Endothelial cell of hepatic sinusoid (primary cell): ENCODE results near the gene RPTOR.

Experiments
- in situ Hi-C: cut with HindIII; loops from 2 replicates; pipeline ENCODE4 v1.10.0; 2017; ENCODE audit warnings: low sequenced_read_pairs

The RPTOR gene

DNA sequence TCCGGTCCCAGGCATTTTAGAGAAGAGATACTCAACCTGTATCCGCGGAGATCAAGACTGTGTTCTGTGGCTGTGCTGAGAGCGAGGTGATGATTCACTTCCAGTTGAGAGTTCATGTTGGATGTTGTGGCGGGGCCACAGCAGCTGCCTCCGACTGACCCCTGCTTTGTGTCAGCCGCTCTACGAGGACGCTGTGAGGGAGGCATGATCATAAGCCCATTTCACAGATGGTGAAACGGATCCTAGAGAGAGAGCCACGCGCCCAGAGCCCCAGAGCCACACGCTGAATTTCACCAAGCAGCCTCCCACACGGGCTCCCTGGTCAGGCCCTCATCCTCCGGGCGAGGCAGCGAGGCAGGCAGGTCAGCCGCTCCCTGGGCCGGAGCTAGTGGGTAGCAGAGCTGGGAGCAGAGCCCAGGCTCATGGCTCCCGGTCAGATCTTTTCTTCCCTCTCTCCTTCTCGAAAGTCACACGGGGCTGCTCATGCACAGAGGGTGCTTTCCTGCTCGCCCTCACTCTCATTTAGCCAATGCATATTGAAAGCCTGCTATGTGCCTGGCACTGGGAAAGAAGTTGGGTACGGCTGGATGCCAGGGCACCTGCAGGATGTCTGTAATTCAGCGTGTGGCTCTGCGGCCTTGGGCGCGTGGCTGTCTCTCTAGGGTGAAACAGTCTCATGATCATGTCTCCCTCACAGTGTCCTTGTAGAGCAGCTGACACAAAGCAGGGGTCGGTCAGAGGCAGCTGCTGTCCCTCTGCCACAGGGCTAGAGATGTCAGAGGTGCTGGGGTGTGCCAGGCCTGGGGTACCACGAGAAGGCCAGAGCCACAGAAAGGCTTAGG, 291.4 kb downstream of the RPTOR start:
- in situ Hi-C loops: no loop called here

DNA sequence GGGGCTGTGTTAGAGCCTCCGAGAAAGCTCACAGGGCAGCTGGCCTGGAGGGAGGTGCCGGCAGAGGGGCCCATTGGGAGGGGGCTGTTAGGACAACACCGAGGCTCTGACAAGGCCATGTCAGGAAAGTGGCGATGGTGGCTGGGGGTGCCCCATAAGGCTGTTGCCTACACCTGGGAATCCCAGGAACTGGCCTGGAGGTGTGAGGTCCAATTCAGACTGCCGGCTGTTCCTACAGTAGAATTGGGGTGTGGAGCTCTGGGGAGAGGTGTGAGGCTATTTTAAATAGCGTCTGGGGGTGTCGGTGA, 292.0 kb downstream of the RPTOR start:
- in situ Hi-C loops: no loop called here

GRCh38 chr17:80836971-80837481, 292.4 kb downstream of the RPTOR start:
- in situ Hi-C loops: no loop called here

GRCh38 chr17:80837711-80838110, 293.1 kb downstream of the RPTOR start:
- in situ Hi-C loops: no loop called here

DNA sequence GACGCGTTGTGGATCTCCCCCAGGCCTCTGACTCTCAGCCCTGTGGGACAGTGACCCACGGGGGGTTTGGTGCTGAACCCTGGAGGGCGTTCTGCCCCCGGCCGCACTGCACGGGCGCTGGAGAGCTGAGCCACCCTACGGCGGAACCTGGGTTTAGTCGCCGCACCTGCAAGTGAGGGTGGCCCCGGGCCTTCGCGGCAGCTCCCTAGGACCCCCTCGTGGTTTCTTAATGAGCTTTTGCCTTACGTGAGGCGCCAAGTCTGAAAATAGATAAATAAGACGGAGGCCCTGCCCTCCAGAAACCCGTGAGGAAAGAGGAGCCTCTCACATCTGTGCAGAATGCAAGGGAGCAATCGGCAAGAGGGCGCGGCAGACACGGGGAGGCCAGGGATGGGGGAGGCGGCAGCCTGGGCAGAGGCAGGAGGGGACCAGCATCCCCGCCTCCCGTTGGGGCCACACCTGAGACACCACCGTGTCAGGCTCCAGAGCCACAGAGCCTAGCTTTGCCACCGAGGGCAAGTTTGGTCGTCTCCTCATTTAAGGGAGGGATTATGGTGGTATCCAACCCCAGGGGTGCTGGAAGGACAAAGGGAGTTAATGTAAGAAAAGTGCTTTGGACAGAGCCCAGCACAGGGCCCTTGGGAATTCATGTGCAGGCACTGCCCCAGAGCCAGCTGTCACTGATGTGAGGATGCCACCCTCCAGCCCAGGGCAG, 293.8 kb downstream of the RPTOR start:
- in situ Hi-C loops: no loop called here

GRCh38 chr17:80839026-80839345, 294.3 kb downstream of the RPTOR start:
- in situ Hi-C loops: no loop called here

- in situ Hi-C loops: no loop called here
Observed at GRCh38 chr17:80839511-80839941, 294.9 kb downstream of the RPTOR start.

GRCh38 chr17:80839970-80840369, 295.3 kb downstream of the RPTOR start:
- in situ Hi-C loops: no loop called here

- in situ Hi-C loops: no loop called here
Observed at GRCh38 chr17:80842456-80843013, 297.9 kb downstream of the RPTOR start.

GRCh38 chr17:80843741-80844156, 299.1 kb downstream of the RPTOR start:
- in situ Hi-C loops: no loop called here

- in situ Hi-C loops: no loop called here
Observed at GRCh38 chr17:80844418-80844990, 299.9 kb downstream of the RPTOR start.

DNA sequence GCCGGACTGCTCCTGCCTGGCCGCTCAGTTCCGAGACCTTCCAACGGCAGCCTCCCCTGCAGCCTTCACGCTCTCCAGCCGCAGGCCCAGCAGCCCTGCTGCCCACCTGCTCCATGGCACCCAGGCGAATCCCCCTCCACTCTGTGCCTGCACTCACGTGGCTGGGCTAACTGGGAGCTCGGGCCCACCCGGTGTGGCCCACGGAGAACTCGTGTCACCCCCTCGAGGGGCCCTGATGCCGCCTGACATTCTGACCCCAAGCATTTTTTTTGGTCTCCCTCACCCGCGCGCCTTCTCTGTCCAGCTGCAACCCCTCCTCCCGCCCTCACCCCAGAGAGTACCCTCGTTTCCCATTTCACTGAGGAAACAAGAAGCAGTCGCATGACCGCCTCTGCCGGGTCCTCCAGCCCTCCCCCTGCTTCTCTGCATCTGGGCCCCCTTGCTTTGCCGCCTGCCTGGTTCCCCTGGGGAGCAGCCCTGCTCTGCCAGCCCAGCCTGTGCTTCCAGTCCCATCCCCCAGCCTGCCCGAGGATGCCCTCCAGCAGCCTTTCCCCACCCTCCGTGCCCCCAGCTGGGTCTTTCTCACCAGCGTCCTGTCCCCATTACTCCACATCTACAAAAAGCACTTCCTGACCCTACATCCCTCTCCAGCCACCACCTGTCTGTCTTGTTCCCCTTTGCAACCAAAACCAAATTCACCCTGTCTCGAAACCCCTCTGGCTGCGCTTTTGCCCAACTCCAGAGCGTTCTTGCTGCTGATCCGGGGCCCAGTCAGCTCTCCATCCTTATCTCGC, 300.6 kb downstream of the RPTOR start:
- in situ Hi-C loops: no loop called here

DNA sequence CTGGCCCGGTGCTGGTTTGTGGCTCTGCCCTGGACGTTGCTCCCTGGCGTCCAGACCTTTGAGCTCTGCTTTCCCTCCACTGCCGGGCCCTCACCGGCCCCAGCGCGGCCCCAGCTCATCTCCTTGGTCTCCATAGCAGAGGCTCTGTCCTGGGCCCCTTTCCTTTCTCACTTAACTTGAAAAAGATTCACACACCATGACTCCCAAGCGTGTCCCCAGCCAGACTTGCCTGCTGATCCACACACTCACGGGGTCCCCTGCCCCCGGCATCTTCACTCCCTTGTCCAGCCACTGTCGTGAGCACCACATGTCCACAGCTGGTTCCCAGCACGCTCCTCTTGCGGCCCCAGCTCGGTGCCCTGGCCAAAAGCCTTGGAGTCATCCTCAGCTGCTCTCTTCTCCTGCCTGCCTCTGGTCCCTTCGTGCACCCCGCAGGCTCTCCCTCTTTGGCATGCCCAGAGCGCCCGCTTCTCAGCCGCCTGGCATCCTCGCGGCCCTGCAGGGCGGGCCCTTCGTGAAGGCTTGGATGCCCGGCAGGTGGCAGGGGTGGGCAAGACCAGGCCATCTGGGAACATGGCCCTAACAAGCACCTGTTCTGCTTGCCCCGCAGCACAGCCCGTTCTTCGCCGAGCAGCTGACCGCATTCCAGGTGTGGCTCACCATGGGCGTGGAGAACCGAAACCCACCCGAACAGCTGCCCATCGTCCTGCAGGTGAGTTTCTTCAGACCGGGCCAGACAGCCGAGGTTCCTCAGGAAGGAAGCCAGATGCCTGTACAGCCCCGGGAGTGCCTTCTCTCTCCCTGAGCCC, 301.4 kb downstream of the RPTOR start:
- in situ Hi-C loops: no loop called here

- in situ Hi-C loops: no loop called here
Observed at GRCh38 chr17:80846932-80847331, 302.3 kb downstream of the RPTOR start.

DNA sequence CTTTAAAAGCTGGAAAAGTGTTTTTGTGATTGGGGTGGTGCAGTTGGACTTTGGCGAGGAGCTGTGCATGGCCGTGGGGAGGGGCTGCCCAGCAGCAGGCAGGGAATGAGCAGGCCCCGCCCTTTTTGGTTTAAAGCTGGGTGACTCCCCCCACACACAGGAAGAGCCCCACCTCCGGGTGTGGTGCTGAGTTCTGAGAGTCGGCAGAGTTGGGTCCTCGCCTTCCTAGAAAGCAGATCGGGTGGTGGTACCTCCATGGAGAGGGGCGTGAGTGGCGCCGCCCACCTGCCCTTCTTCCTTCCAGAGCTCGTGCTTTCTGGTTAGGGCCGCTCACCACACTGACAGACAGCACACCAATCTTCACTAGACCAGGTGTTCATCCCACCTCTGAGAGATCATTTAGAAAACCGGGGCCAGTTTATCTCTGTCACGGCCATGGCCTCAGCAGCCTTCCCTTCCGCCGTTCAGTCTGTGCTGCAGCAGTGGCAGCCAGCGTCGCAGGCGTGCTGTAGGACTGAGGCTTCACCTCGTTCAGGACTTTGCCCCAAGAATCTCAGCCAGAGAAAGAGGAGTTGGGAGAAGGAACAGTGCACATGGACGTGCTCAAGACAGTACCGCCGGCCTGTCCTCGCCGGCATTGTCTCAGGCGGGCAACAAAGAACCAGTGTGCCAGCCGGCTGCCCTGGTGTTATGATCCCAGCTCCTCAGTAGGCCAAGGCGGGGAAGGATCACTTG, 303.0 kb downstream of the RPTOR start:
- in situ Hi-C loops: no loop called here

GRCh38 chr17:80848449-80849102, 303.9 kb downstream of the RPTOR start:
- in situ Hi-C loops: no loop called here

GRCh38 chr17:80849119-80849518, 304.5 kb downstream of the RPTOR start:
- in situ Hi-C loops: no loop called here

GRCh38 chr17:80850109-80850508, 305.5 kb downstream of the RPTOR start:
- in situ Hi-C loops: loop anchor here (5.0 kb wide), 1 partner anchor 123 kb away; no protein-coding TSS in a partner anchor

DNA sequence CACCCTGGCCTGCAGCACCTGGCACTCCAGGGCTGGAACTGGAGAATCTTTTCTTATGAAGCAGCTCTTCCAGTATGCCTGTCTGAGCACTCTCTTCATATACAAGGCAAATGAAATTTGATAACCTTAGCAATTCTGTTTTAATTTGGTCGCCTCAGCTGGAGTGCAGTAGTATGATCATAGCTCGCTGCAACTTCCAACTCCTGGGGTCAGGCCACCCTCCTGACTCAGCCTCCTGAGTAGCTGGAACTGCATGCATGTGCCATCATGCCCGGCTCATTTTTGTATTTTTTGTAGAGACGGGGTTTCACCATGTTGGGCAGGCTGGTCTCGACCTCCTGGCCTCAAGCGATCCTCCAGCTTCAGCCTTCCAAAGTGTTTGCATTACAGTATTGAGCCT, 306.2 kb downstream of the RPTOR start:
- in situ Hi-C loops: loop anchor here (5.0 kb wide), 1 partner anchor 124 kb away; no protein-coding TSS in a partner anchor
